Suprapubic skin (tissue), 4 donors: ENCODE data around the gene OPA3. TPM values are rescaled to one million over a fixed set of nuclear protein-coding genes. Genes with fewer than 3 reads are reported as not detected.
A peak's percentile ranks its signal among the peaks of the same experiment; 100 is the strongest.

ENCODE experiments used
- DNase-seq, 2 donors: peaks; one replicate each; pipeline ENCODE4 v3.0.0-alpha.2; 2019; ENCODE audit warnings: low spot score in 2 of 2
- H3K27ac ChIP-seq: fragments of 200-600 bp; sonication (generic); one replicate; pipeline ENCODE4 v1.5.1; 2019
- H3K27me3 ChIP-seq: fragments of 200-600 bp; sonication (generic); one replicate; pipeline ENCODE4 v1.5.1; 2019
- H3K36me3 ChIP-seq: fragments of 200-600 bp; sonication (generic); one replicate; pipeline ENCODE4 v1.5.1; 2019
- H3K4me1 ChIP-seq: fragments of 200-600 bp; sonication (generic); one replicate; pipeline ENCODE4 v1.5.1; 2019
- H3K4me3 ChIP-seq: fragments of 200-600 bp; sonication (generic); one replicate; pipeline ENCODE4 v1.5.1; 2019; ENCODE audit warnings: mild to moderate bottlenecking
- H3K9me3 ChIP-seq: fragments of 200-600 bp; sonication (generic); one replicate; pipeline ENCODE4 v1.5.1; 2019
- CTCF ChIP-seq, 2 donors: fragments of 200-600 bp in 1 of 2; fragments of 450-650 bp in 1 of 2; sonication (generic) in 1 of 2; IDR thresholded peaks; one replicate each; pipeline ENCODE4 v1.5.1; 2016 to 2019; ENCODE audit warnings: antibody characterized with exemption in 2 of 2, mild to moderate bottlenecking in 1 of 2, moderate library complexity in 1 of 2
- EP300 ChIP-seq: sonication (generic); formaldehyde crosslinking; IDR thresholded peaks from one replicate; pipeline ENCODE4 v1.6.1; 2017; ENCODE audit warnings: antibody characterized with exemption
- POLR2A ChIP-seq, 2 donors: fragments of 450-650 bp; IDR thresholded peaks; one replicate each; pipeline ENCODE4 v1.6.1; 2017; ENCODE audit warnings: antibody characterized with exemption in 2 of 2, mild to moderate bottlenecking in 2 of 2, moderate library complexity in 2 of 2
- POLR2AphosphoS5 ChIP-seq, 3 donors: sonication (generic); formaldehyde crosslinking; IDR thresholded peaks; one replicate each; pipeline ENCODE4 v1.6.1; 2017; ENCODE audit warnings: antibody characterized with exemption in 3 of 3
- WGBS: methylation state at CpG from one replicate; pipeline ENCODE4 v1.1.5; 2018; 5-methylcytosine and 5-hydroxymethylcytosine counted together
- total RNA-seq, 4 donors: library from RNA; depleted of rRNA; stranded (reverse); fragments of >200 nt; gene quantifications; one replicate each; pipeline ENCODE4 v1.1.0, GENCODE V29; 2016

The OPA3 gene
- total RNA-seq, 4 donors from 2014 or later: 13.8 to 25.6 (median 22.5) TPM

- peak overlapping the region; percentile 91 for H3K27ac ChIP-seq
- no peak for DNase-seq
- peaks cover 38% of the 10 kb centered on the region for H3K4me1 ChIP-seq
- H3K36me3 ChIP-seq: no peaks in the 10 kb centered on the region
- no peak for TF ChIP-seq CTCF (IDR thresholded peaks at IDR 0.05)
- no peak for TF ChIP-seq POLR2AphosphoS5 (IDR thresholded peaks at IDR 0.05)
- no peak for TF ChIP-seq POLR2A (IDR thresholded peaks at IDR 0.05)
- no peak for TF ChIP-seq EP300
- H3K4me3 ChIP-seq: peak overlapping the region; percentile 93
- H3K9me3 ChIP-seq: no peaks in the 10 kb centered on the region
- WGBS: 46% methylated on average over 5 of the region's 5 CpGs
- H3K27me3 ChIP-seq: no peaks in the 10 kb centered on the region
These were observed 78.7 kb downstream of the OPA3 start for GRCh38 chr19:45505996-45506245.

DNA sequence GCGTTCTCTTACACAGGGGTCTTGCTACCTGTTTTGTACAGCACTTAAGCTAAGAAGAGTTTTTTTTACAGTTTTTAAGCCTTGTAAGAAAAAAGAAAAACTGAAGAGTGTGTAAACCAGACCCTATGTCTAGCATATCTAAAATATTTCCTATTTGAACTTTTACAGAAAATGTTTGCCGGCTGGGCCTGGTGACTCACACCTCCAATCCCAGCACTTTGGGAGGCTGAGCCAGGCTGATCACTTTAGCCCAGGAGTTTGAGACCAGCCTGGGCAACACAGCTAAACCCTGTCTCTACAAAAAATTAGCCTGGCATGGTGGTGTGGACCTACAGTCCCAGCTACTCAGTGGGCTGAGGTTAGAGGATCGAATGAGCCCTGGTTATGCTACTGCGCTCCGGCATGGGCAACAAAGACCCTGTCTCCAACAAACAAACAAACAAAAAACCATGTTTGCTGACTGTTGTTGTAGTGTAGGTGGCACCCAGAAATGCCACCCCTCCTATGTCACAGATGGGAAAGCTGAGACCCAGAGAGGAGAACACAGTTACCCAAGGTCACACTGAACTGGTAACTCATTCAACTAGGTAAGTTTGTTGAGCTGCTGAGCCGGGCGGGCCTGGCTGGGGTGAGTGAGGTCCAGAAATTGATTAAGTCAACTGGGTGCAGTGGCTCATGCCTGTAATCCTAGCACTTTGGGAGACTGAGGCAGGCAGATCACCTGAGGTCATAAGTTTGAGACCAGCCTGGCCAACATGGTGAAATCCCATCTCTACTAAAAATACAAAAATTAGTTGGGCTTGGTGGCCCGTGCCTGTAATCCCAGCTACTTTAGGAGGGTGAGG lies 79.2 kb downstream of the OPA3 start:
- no peak overlapping the region for H3K27ac ChIP-seq
- no peaks in the 10 kb centered on the region for H3K9me3 ChIP-seq
- H3K36me3 ChIP-seq: no peaks in the 10 kb centered on the region
- H3K27me3 ChIP-seq: no peaks in the 10 kb centered on the region
- 82% methylated on average over 8 of the region's 8 CpGs for WGBS
- H3K4me1 ChIP-seq: peaks cover 37% of the 10 kb centered on the region
- DNase-seq: no peak
- TF ChIP-seq CTCF (IDR thresholded peaks at IDR 0.05) (no peak), POLR2AphosphoS5 (IDR thresholded peaks at IDR 0.05) (no peak), EP300 (no peak), POLR2A (IDR thresholded peaks at IDR 0.05) (no peak)
- no peak overlapping the region for H3K4me3 ChIP-seq

DNA sequence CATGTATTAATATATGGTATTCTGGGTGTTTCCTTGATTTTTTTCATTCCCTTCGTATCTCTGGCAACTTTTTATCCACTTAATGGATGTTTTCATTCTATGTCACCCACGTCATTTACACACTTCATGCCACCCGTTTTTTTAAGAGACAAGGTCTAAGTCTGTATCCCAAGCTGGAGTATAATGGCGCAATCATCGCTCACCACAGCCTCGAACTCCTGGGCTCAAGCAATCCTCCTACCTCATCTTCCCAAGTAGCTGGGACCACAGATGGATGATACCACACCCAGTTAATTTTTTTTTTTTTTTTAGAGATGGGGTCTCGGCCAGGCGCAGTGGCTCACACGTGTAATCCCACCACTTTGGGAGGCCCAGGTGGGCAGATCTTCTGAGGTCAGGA lies 80.7 kb downstream of the OPA3 start:
- Histone ChIP-seq H3K4me1 (peaks cover 32% of the 10 kb centered on the region), H3K27ac (no peak overlapping the region), H3K36me3 (no peaks in the 10 kb centered on the region), H3K4me3 (no peak overlapping the region), H3K27me3 (no peaks in the 10 kb centered on the region), H3K9me3 (no peaks in the 10 kb centered on the region)
- no peak for DNase-seq
- WGBS: 87% methylated on average over 9 of the region's 9 CpGs
- no peak for TF ChIP-seq POLR2A (IDR thresholded peaks at IDR 0.05)
- TF ChIP-seq CTCF (IDR thresholded peaks at IDR 0.05): no peak
- TF ChIP-seq POLR2AphosphoS5 (IDR thresholded peaks at IDR 0.05): no peak
- TF ChIP-seq EP300: no peak

- WGBS: 78% methylated on average over 5 of the region's 5 CpGs
- no peak overlapping the region for H3K27ac ChIP-seq
- H3K4me3 ChIP-seq: no peak overlapping the region
- H3K4me1 ChIP-seq: peaks cover 39% of the 10 kb centered on the region
- H3K9me3 ChIP-seq: no peaks in the 10 kb centered on the region
- TF ChIP-seq POLR2AphosphoS5 (IDR thresholded peaks at IDR 0.05) (no peak), POLR2A (IDR thresholded peaks at IDR 0.05) (no peak), CTCF (IDR thresholded peaks at IDR 0.05) (no peak), EP300 (no peak)
- DNase-seq: no peak
- H3K27me3 ChIP-seq: no peaks in the 10 kb centered on the region
- H3K36me3 ChIP-seq: no peaks in the 10 kb centered on the region
These were observed 82.5 kb downstream of the OPA3 start for GRCh38 chr19:45502111-45502510.

- no peak overlapping the region for H3K27ac ChIP-seq
- peaks cover 37% of the 10 kb centered on the region for H3K4me1 ChIP-seq
- TF ChIP-seq POLR2A (IDR thresholded peaks at IDR 0.05): no peak
- TF ChIP-seq POLR2AphosphoS5 (IDR thresholded peaks at IDR 0.05): no peak
- no peak for TF ChIP-seq EP300
- no peak for TF ChIP-seq CTCF (IDR thresholded peaks at IDR 0.05)
- H3K27me3 ChIP-seq: no peaks in the 10 kb centered on the region
- WGBS: 84% methylated on average over 2 of the region's 2 CpGs
- no peak overlapping the region for H3K4me3 ChIP-seq
- no peaks in the 10 kb centered on the region for H3K9me3 ChIP-seq
- no peak for DNase-seq
- H3K36me3 ChIP-seq: no peaks in the 10 kb centered on the region
These were observed 82.9 kb downstream of the OPA3 start for GRCh38 chr19:45501730-45502014.
